Skeletal muscle tissue (tissue), 4 donors: ENCODE results near the gene DVL3. TPM values are rescaled to one million over a fixed set of nuclear protein-coding genes. Genes with fewer than 3 reads are reported as not detected.

Experiments used
- H3K27ac ChIP-seq: one replicate; pipeline ENCODE4 v1.7.0; 2013; ENCODE audit warnings: mild to moderate bottlenecking, low read depth, low read length, inconsistent platforms
- H3K27me3 ChIP-seq, 3 donors: one replicate each; pipeline ENCODE4 v1.7.0; 2013; ENCODE audit warnings: low read length in 3 of 3; ENCODE audit not compliant: control insufficient read depth in 3 of 3, insufficient read depth in 3 of 3
- H3K36me3 ChIP-seq, 3 donors: one replicate each; pipeline ENCODE4 v1.7.0; 2013; ENCODE audit warnings: low read length in 3 of 3; ENCODE audit not compliant: control insufficient read depth in 3 of 3, insufficient read depth in 3 of 3
- H3K4me1 ChIP-seq, 3 donors: one replicate each; pipeline ENCODE4 v1.7.0; 2013; ENCODE audit warnings: low read length in 3 of 3, mild to moderate bottlenecking in 3 of 3; ENCODE audit not compliant: control insufficient read depth in 3 of 3, insufficient read depth in 3 of 3
- H3K4me3 ChIP-seq, 3 donors: one replicate each; pipeline ENCODE4 v1.7.0; 2013; ENCODE audit warnings: low read length in 3 of 3
- H3K9ac ChIP-seq, 3 donors: one replicate each; pipeline ENCODE4 v1.7.0; 2013; ENCODE audit warnings: low read length in 3 of 3, mild to moderate bottlenecking in 3 of 3, moderate library complexity in 2 of 3, low read depth in 1 of 3
- H3K9me3 ChIP-seq, 3 donors: one replicate each; pipeline ENCODE4 v1.7.0; 2013; ENCODE audit warnings: low read length in 3 of 3; ENCODE audit not compliant: control insufficient read depth in 3 of 3
- total RNA-seq: library from RNA; depleted of rRNA; stranded (reverse); fragments of >200 nt; gene quantifications from one replicate; pipeline ENCODE4 v1.2.3, GENCODE V29; 2014
- donor health status: Osteomylitis.

DVL3 gene
- total RNA-seq, 1 donor from 2014 or later, result 23.5 TPM

DNA sequence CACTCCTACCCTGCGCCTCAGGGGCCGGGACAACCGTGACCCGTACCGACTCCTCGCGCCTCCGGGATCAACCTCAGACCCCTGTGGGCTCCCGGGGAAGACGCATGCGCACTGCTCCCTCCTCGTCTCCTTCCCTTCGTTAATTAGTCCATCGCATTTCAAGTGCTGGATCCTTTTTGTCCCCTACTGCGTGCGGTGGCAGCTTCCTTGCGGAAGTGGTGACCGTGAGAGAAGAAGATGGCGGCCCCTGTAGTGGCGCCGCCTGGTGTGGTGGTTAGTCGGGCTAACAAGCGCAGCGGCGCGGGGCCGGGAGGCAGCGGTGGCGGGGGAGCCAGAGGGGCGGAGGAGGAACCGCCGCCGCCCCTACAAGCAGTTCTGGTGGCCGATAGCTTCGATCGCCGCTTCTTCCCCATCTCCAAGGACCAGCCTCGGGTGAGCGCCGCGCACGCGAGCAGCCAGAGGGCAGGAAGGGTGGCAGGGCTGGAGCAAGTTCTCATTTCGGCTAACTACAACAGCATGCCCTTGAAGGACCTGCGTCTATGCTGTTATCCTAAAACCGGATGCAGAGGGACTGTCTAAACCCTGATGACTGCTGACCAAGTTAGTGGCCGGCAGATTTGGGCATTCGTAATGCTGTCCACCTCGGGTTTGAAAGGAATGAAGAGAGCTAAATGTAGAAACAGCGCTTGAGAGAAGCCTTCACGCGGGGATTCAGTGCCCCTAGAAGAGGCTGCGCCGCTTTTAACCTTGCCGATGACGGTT, 19.8 kb upstream of the DVL3 start, which contains the start of gene EIF2B5:
Gene EIF2B5 (plus strand): TSS at position 210 of the 762 bp plus-strand sequence. CDS start 28 bp downstream, at position 238.
- H3K36me3 ChIP-seq, result peaks cover 13 to 14% (median 14%) of the 10 kb centered on the region in 3 donors
- H3K4me1 ChIP-seq, result peaks cover 25 to 39% (median 27%) of the 10 kb centered on the region in 3 donors
- peak within 1 kb of the TSS; percentile 86 for H3K27ac ChIP-seq
- H3K9me3 ChIP-seq, result no peaks in the 10 kb centered on the region
- peak within 1 kb of the TSS; percentile 91 to 100 (median 99) for H3K4me3 ChIP-seq
- H3K27me3 ChIP-seq, result no peaks in the 10 kb centered on the region
- peak within 1 kb of the TSS; percentile 96 for H3K9ac ChIP-seq

DNA sequence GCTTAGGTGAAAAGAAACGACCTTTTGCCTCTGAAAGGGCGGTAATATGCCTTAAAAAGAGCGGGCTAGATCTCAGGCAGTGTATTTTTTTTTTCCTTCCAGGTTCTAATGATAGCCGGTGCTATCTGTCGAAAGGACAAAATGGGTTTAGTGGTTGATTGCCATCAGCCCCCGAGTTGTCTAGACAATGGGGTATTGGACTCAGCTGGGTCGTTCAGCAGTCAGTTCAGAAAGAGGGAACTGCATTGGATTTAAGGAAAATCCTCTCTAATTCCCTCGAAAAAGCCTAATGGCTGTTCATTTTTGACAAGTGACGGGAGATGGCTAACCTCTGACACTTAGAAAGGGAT, 19.3 kb upstream of the DVL3 start:
- peak overlapping the region; percentile 86 for H3K27ac ChIP-seq
- H3K4me3 ChIP-seq, result peak overlapping the region; percentile 91 to 100 (median 99)
- no peaks in the 10 kb centered on the region for H3K27me3 ChIP-seq
- peaks cover 25 to 39% (median 27%) of the 10 kb centered on the region in 3 donors for H3K4me1 ChIP-seq
- H3K36me3 ChIP-seq, result peaks cover 18 to 19% (median 19%) of the 10 kb centered on the region in 3 donors
- peak overlapping the region; percentile 96 for H3K9ac ChIP-seq
- no peaks in the 10 kb centered on the region for H3K9me3 ChIP-seq

DNA sequence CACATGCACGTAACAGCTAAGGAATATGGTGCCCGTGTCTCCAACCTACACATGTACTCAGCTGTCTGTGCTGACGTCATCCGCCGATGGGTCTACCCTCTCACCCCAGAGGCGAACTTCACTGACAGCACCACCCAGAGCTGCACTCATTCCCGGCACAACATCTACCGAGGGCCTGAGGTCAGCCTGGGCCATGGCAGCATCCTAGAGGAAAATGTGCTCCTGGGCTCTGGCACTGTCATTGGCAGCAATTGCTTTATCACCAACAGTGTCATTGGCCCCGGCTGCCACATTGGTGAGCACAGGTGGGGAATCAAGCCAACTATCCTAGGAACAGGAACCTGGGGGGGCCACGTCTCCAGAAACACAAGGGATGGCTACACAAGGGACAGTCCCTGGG, 14.7 kb upstream of the DVL3 start:
- Histone ChIP-seq H3K4me3 (no peak overlapping the region), H3K27me3 (no peaks in the 10 kb centered on the region), H3K27ac (no peak overlapping the region), H3K9ac (no peak overlapping the region), H3K4me1 (peaks cover 34 to 42% (median 35%) of the 10 kb centered on the region in 3 donors), H3K36me3 (peaks cover 59% of the 10 kb centered on the region in 3 donors), H3K9me3 (no peaks in the 10 kb centered on the region)

DNA sequence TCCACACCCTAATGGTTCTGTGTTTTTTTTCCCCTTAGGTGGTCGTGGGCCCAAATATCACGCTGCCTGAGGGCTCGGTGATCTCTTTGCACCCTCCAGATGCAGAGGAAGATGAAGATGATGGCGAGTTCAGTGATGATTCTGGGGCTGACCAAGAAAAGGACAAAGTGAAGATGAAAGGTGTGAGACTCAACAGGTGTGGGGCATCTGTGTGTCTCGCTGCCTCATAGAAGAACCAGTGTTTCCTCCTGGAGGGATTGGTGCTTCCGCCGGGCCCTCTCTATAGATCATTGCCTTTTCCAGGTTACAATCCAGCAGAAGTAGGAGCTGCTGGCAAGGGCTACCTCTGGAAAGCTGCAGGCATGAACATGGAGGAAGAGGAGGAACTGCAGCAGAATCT, 13.0 kb upstream of the DVL3 start:
- H3K9me3 ChIP-seq, result no peaks in the 10 kb centered on the region
- peaks cover 24 to 32% (median 24%) of the 10 kb centered on the region in 3 donors for H3K4me1 ChIP-seq
- H3K4me3 ChIP-seq, result no peak overlapping the region
- peaks cover 58 to 64% (median 61%) of the 10 kb centered on the region in 3 donors for H3K36me3 ChIP-seq
- no peak overlapping the region for H3K9ac ChIP-seq
- H3K27me3 ChIP-seq, result no peaks in the 10 kb centered on the region
- no peak overlapping the region for H3K27ac ChIP-seq

DNA sequence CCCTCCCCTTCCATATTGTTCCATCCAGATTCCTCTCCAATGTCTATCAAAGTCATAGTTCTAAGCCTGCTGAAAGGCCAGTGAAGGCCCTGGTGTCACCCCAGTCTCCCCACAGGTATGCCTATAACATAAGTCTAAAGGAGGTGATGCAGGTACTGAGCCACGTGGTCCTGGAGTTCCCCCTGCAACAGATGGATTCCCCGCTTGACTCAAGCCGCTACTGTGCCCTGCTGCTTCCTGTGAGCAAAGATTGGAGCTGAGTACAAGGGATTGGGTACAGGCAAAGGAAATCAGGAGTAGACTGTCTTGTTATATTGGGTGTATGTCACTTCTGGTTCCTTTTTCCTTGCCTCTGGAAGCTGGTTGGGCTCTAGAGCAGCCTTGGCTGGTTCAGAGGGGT, 11.8 kb upstream of the DVL3 start:
- H3K4me1 ChIP-seq, result peaks cover 21 to 26% (median 23%) of the 10 kb centered on the region in 3 donors
- H3K9me3 ChIP-seq, result no peaks in the 10 kb centered on the region
- peak overlapping the region in 1 of 3 donors; percentile 10 for H3K9ac ChIP-seq
- no peaks in the 10 kb centered on the region for H3K27me3 ChIP-seq
- no peak overlapping the region for H3K27ac ChIP-seq
- no peak overlapping the region for H3K4me3 ChIP-seq
- H3K36me3 ChIP-seq, result peaks cover 51 to 56% (median 53%) of the 10 kb centered on the region in 3 donors

DNA sequence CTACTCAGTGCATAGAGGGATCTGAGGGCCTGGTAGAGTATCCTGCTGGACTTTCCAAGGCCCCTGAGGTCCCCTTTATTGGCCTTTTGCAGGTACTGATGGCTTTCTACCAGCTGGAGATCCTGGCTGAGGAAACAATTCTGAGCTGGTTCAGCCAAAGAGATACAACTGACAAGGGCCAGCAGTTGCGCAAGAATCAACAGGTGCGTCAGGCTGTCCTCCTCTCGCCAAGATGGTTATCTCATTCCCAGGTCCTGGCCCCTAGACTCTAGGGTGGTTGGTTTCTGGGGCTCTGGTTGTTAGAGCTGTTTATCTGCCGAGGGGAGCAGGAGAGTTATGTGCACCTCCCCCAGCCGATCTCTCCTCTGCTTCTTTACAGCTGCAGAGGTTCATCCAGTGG, 10.7 kb upstream of the DVL3 start:
- Histone ChIP-seq H3K36me3 (peaks cover 51 to 53% (median 52%) of the 10 kb centered on the region in 3 donors), H3K9ac (peak overlapping the region in 2 of 3 donors; percentile 34 to 40), H3K27me3 (no peaks in the 10 kb centered on the region), H3K27ac (peak overlapping the region; percentile 48), H3K9me3 (no peaks in the 10 kb centered on the region), H3K4me3 (peak overlapping the region in 1 of 3 donors; percentile 33), H3K4me1 (peaks cover 21 to 26% (median 23%) of the 10 kb centered on the region in 3 donors)

DNA sequence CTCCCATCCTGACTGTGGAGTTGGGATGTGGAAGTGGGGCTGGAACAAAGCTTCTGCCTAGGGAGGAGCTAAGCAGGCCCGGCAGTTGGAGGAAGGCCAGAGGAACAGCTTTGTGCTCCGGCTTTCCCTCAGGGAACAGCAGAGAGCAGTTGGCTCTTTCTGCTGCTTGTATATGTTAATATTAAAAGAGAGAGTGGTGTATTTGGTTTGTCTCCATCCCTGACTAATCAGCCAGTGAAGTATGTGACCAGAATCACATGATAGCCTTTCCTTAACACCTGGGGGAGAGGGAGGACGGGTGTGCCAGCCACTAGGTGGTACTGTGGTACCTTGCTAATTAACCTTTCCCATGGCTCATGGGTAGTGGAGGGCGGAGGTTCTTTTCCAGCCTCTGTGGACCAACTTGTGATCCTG, 10.1 kb upstream of the DVL3 start:
- Histone ChIP-seq H3K27ac (peak overlapping the region; percentile 48), H3K36me3 (peaks cover 50 to 55% (median 51%) of the 10 kb centered on the region in 3 donors), H3K9me3 (no peaks in the 10 kb centered on the region), H3K27me3 (no peaks in the 10 kb centered on the region), H3K9ac (peak overlapping the region in 1 of 3 donors; percentile 12), H3K4me1 (peaks cover 21 to 26% (median 23%) of the 10 kb centered on the region in 3 donors), H3K4me3 (peak overlapping the region in 1 of 3 donors; percentile 33)

DNA sequence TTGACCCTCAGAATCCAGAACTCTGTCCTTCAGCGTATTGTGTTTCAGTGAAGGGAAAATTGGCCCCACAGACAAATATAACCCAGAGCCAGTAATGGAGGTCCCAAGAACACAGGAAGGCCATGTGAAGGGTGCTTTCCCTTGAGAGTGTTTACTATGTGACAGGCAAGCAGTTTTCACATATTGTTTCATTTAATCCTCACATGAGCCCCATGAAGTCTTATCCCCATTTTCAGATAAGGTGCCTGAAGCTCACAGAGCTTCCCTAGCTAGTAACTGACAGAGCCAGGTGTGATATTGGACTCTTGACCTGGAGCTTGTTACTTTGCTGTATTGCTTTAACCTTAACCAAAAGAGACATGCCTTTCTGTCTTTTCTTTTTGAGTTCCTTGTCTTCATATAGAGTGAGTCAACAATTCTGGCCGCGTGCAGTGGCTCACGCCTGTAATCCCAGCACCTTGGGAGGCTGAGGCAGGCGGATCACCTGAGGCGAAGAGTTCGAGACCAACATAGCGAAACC, 9.4 kb upstream of the DVL3 start:
- Histone ChIP-seq H3K9ac (no peak overlapping the region), H3K9me3 (no peaks in the 10 kb centered on the region), H3K27me3 (no peaks in the 10 kb centered on the region), H3K27ac (peak overlapping the region; percentile 48), H3K4me3 (no peak overlapping the region), H3K36me3 (peaks cover 43 to 49% (median 44%) of the 10 kb centered on the region in 3 donors), H3K4me1 (peaks cover 21 to 26% (median 23%) of the 10 kb centered on the region in 3 donors)

DNA sequence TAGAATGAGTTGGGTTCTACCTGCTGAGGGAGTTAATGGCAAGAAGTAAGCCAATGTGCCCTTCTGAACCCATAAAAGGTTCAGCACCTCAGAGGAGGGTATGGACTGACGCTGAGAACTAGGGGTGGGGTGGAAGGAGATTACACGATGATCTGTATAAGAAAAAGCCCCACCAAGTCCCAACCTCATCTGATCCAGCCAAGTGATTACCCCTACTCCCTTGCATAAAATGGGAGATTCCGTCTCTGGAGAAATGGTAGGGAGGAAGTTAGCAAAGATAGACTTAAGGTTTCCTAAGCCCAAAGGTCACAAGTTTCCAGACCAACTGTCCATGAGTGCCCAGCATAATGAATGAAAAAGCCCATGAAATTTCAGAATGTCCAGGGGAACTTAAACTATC, 7.1 kb upstream of the DVL3 start:
- Histone ChIP-seq H3K4me1 (peaks cover 21 to 26% (median 23%) of the 10 kb centered on the region in 3 donors), H3K4me3 (no peak overlapping the region), H3K9ac (no peak overlapping the region), H3K27ac (no peak overlapping the region), H3K36me3 (peaks cover 22 to 28% (median 23%) of the 10 kb centered on the region in 3 donors), H3K27me3 (no peaks in the 10 kb centered on the region), H3K9me3 (no peaks in the 10 kb centered on the region)

DNA sequence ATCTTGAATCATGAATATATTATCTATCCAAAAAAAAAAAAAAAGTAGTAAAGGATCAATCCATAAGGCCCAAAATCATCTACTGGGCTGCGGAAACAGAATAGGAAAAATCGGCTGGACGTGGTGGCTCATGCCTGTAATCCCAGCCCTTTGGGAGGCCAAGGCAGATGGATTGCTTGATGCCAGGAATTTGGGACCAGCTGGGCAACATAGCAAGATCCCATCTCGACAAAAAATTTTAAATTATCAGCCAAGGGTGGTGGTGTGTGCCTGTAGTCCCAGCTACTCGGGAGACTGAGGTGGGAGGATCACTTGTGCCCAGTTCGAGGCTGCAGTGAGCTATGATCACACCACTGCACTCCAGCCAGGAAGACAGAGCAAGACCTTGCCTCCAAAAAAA, 6.1 kb upstream of the DVL3 start:
- no peak overlapping the region for H3K4me3 ChIP-seq
- H3K36me3 ChIP-seq, result peaks cover 11 to 17% (median 13%) of the 10 kb centered on the region in 3 donors
- H3K4me1 ChIP-seq, result peaks cover 22 to 27% (median 26%) of the 10 kb centered on the region in 3 donors
- H3K27ac ChIP-seq, result no peak overlapping the region
- no peaks in the 10 kb centered on the region for H3K27me3 ChIP-seq
- no peak overlapping the region for H3K9ac ChIP-seq
- no peaks in the 10 kb centered on the region for H3K9me3 ChIP-seq
